GM19395 (cell line): ENCODE measurements around the gene RICTOR.
"Not testable (repeated sequence)": the region's sequence is repeated elsewhere in the genome, so short reads cannot be mapped to it uniquely, and the experiment has no call there.

Experiments used
- ATAC-seq: cut with Tn5 transposase; IDR thresholded peaks from one replicate; pipeline ENCODE4 v1.9.1; 2021; ENCODE audit warnings: mild to moderate bottlenecking, moderate library complexity; ENCODE audit not compliant: unreplicated experiment

The RICTOR gene

GRCh38 chr5:39015743-39016586 is 58.2 kb downstream of the RICTOR start:
- no peak for ATAC-seq

- ATAC-seq: no peak
Measured at GRCh38 chr5:39014561-39014960, 59.6 kb downstream of the RICTOR start.

- no peak for ATAC-seq
Measured at GRCh38 chr5:39013938-39014337, 60.3 kb downstream of the RICTOR start.

- not testable (repeated sequence) for ATAC-seq
Measured at GRCh38 chr5:39010958-39011357, 63.2 kb downstream of the RICTOR start.

- no peak for ATAC-seq
Measured at GRCh38 chr5:39009981-39010380, 64.2 kb downstream of the RICTOR start.

GRCh38 chr5:39009280-39009679 is 64.9 kb downstream of the RICTOR start:
- ATAC-seq: no peak

- ATAC-seq: no peak
Measured at GRCh38 chr5:39006650-39007049, 67.5 kb downstream of the RICTOR start.

GRCh38 chr5:39005566-39006232 is 68.5 kb downstream of the RICTOR start:
- no peak for ATAC-seq

- no peak for ATAC-seq
Measured at GRCh38 chr5:39001683-39002082, 72.5 kb downstream of the RICTOR start.

- ATAC-seq: no peak
Measured at GRCh38 chr5:38999037-38999436, 75.2 kb downstream of the RICTOR start.

GRCh38 chr5:38997591-38997990 is 76.6 kb downstream of the RICTOR start:
- no peak for ATAC-seq

GRCh38 chr5:38996123-38996522 is 78.1 kb downstream of the RICTOR start:
- no peak for ATAC-seq

GRCh38 chr5:38994324-38994927 is 79.8 kb downstream of the RICTOR start:
- ATAC-seq: peak; percentile 84

- not testable (repeated sequence) for ATAC-seq
Measured at GRCh38 chr5:38989974-38990719, 84.1 kb downstream of the RICTOR start.

GRCh38 chr5:38985909-38986452 is 88.2 kb downstream of the RICTOR start:
- ATAC-seq: no peak

- ATAC-seq: no peak
Measured at GRCh38 chr5:38979535-38979934, 94.7 kb downstream of the RICTOR start.

- ATAC-seq: no peak
Measured at GRCh38 chr5:38978036-38978435, 96.2 kb downstream of the RICTOR start.

- ATAC-seq: no peak
Measured at GRCh38 chr5:38968665-38969064, 105.5 kb downstream of the RICTOR start.

GRCh38 chr5:38961691-38962090 is 112.5 kb downstream of the RICTOR start:
- ATAC-seq: no peak

- no peak for ATAC-seq
Measured at GRCh38 chr5:38953426-38954012, 120.7 kb downstream of the RICTOR start.
